ENCODE data around the gene ANKRD6. TPM values are rescaled to one million over a fixed set of nuclear protein-coding genes. Genes with fewer than 3 reads are reported as not detected.

The ANKRD6 gene
- total and polyA plus RNA-seq, 8 donors: 6.3 to 14.7 (median 9.6) TPM

DNA sequence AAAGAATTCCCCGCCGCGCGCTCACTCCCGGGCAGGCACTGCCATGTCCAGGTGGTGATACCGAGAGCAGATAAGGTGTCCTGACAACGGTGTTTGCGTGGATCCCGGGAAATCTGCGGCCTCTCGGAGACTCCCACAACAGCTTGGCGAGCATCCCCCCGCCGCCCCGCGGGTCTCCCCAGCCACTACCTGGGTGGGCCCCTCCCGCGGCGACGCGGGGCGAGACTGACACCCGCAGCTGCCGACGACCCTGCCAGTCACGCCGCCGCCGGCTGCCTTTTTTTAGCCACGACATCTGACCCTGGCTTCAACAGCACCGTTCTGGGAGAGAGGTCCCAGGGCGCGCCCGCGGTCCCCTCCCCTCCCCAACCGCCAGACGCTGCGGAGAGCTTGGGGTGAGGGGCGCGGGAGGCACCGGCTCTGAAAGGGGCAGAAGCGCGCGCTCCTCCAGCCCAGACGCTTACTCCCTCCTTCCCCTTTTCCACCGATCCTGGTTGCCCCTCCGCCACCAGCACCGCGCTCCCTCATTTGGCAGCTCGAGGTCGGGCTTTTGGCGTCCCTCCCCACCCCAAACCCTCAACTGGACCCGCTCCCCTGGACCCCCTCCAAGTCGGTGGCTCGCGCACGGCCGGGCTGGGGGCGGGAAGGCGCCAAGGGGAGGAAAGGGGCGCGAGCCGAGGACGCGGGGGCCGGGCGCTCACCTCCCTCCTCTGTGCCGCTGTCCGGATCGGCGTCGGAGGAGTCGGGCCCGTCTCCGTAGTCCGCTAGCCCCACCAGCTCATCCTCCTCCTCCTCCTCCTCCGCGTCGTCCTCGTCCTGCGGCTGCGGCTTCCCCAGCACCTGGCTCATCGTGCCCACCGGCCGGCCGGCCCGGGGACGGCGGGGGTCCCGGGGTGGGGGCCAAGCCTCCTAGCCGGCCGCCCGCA is 21.5 kb upstream of the ANKRD6 start:
- ATAC-seq (peak; percentile 42 to 71 (median 69)), DNase-seq (peak; percentile 27 to 82 (median 52)), FAIRE-seq (no peak)
- Histone ChIP-seq H3K4me1 (peaks cover 0 to 5% (median 0%) of the 10 kb centered on the region in 3 donors), H3K27me3 (no peaks in the 10 kb centered on the region), H3K36me3 (no peaks in the 10 kb centered on the region), H3K9me3 (no peaks in the 10 kb centered on the region), H3K27ac (peak overlapping the region; percentile 35 to 76 (median 62)), H3K4me3 (peak overlapping the region; percentile 74 to 95 (median 85))
- TF ChIP-seq, protein P1, sequence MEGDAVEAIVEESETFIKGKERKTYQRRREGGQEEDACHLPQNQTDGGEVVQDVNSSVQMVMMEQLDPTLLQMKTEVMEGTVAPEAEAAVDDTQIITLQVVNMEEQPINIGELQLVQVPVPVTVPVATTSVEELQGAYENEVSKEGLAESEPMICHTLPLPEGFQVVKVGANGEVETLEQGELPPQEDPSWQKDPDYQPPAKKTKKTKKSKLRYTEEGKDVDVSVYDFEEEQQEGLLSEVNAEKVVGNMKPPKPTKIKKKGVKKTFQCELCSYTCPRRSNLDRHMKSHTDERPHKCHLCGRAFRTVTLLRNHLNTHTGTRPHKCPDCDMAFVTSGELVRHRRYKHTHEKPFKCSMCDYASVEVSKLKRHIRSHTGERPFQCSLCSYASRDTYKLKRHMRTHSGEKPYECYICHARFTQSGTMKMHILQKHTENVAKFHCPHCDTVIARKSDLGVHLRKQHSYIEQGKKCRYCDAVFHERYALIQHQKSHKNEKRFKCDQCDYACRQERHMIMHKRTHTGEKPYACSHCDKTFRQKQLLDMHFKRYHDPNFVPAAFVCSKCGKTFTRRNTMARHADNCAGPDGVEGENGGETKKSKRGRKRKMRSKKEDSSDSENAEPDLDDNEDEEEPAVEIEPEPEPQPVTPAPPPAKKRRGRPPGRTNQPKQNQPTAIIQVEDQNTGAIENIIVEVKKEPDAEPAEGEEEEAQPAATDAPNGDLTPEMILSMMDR (IDR thresholded peaks at IDR 0.05): no peak
- 1% methylated on average over 69 to 93 of the region's 93 CpGs for WGBS, 2 donors
- intact Hi-C loops (cut with DNase I): no loop called here

DNA sequence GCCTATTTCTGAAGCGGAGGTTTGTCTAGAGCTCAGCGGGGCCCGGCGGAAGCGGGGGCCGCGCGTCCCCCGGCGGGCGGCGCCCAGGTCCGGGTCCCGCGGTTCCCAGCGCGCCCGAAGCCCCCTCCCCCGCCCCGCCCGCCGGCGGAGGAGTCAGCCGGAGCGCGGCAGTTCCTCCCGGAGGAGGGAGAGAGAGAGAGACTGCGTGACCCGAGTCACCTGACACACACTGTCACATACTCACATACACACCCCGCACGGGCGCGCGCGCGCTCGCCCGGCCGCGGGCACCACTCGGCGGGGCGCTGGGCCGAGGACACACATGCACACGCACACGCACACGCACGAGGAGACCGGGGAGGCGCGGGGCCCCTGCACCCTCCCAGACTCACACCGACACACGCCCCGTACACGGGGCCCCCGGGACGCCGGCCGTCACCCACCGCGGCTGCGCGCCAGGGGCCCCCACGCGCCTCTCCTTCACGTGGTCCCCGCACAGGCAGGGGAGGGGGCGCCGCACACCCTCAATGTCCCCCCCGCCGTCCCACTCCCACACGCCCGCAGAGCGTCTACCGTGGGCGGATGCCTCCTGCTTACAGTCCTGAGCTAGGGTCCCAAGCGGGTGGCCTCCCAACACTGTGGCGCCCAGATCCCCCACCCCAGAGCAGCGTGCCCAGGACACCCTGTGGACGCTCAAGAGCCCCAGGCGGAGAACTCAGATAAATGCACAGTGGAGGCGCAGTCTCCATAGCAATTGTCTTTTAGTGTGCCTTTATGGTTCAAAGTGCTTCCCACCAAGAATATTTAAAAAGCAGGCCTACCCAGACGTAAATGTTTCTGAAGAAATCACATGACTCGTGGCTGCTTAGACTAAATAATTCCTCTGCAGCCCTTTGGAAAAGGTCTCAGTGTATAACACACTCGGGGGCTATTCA is 20.6 kb upstream of the ANKRD6 start, which contains the start of gene RRAGD:
RRAGD (minus strand) TSS at position 203 of the 935 bp plus-strand sequence. CDS start 280 bp downstream, outside the sequence.
- peak within 1 kb of the TSS; percentile 35 to 76 (median 62) for H3K27ac ChIP-seq
- 0 to 2% methylated on average over 62 to 85 of the region's 85 CpGs for WGBS, 2 donors
- intact Hi-C loops (cut with DNase I): no loop called here

DNA sequence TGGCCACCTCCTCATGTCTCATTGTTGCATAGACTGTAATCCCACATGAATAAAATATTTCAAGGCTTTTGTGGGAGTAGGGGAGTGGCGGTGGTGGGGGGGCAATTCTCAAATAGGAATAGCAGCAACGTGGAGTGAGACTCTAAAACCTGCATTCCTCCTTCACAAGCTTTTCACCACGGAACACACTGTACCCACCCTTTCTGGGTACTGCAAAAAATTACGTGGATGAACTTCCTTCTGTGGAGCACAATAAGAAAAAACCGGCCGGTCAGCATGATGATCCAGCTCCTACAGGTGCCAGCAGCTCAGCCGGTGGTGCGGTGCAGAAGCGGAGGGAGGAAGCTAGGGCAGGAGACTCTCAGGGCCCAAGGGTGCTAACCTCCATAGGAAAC is 19.9 kb upstream of the ANKRD6 start:
- Histone ChIP-seq H3K4me1 (peaks cover 0 to 5% (median 0%) of the 10 kb centered on the region in 3 donors), H3K27ac (peak overlapping the region in 2 of 4 donors; percentile 50 to 75), H3K27me3 (no peaks in the 10 kb centered on the region), H3K4me3 (peak overlapping the region; percentile 74 to 95 (median 85)), H3K9me3 (no peaks in the 10 kb centered on the region), H3K36me3 (no peaks in the 10 kb centered on the region)
- peak; percentile 11 to 35 (median 28) for ATAC-seq
- FAIRE-seq: no peak
- WGBS, 2 donors: 11 to 21% methylated on average over 9 of the region's 9 CpGs
- TF ChIP-seq, protein P1 (IDR thresholded peaks at IDR 0.05): no peak
- intact Hi-C loops (cut with DNase I): no loop called here
- peak in 3 of 6 donors; percentile 11 to 31 (median 29) for DNase-seq

More for the DNA sequence above, 20.6 kb upstream of the ANKRD6 start, which contains the start of gene RRAGD:
- Histone ChIP-seq H3K4me3 (peak within 1 kb of the TSS; percentile 74 to 95 (median 85)), H3K9me3 (no peaks in the 10 kb centered on the region), H3K27me3 (no peaks in the 10 kb centered on the region), H3K4me1 (peaks cover 0 to 5% (median 0%) of the 10 kb centered on the region in 3 donors), H3K36me3 (no peaks in the 10 kb centered on the region)
- DNase-seq: peak; percentile 57 to 85 (median 76)
- ATAC-seq: peak; percentile 85 to 91 (median 86)
- no peak for FAIRE-seq
- TF ChIP-seq, protein P1 (IDR thresholded peaks at IDR 0.05): no peak

DNA sequence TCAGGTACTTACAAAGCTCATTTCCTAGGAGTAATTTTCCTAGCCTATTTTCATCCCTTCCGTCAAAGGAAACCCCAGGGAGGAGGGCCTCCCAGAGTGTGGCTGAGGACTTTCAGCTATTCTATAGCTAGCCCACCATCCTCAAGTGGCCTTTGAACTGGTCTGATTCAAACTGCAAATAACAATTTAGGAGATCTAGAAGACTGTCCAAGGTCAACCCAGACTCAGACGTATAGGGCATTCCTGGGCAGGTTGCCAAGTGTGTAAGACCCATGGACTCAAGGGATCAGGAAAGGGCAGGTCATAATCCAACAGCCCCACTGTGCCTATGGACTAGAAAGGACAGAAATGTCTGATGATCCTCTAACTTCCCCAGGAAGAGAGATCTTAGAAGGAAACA is 18.7 kb upstream of the ANKRD6 start:
- WGBS, 2 donors: 4 to 30% methylated on average over 2 of the region's 2 CpGs
- Histone ChIP-seq H3K4me1 (peaks cover 0 to 5% (median 0%) of the 10 kb centered on the region in 3 donors), H3K27ac (no peak overlapping the region), H3K4me3 (no peak overlapping the region), H3K27me3 (no peaks in the 10 kb centered on the region), H3K36me3 (no peaks in the 10 kb centered on the region), H3K9me3 (no peaks in the 10 kb centered on the region)
- FAIRE-seq (no peak), ATAC-seq (no peak), DNase-seq (no peak)
- TF ChIP-seq, protein P1 (IDR thresholded peaks at IDR 0.05): no peak
- intact Hi-C loops (cut with DNase I): no loop called here
